ENCODE data around the gene RALA.

DNA sequence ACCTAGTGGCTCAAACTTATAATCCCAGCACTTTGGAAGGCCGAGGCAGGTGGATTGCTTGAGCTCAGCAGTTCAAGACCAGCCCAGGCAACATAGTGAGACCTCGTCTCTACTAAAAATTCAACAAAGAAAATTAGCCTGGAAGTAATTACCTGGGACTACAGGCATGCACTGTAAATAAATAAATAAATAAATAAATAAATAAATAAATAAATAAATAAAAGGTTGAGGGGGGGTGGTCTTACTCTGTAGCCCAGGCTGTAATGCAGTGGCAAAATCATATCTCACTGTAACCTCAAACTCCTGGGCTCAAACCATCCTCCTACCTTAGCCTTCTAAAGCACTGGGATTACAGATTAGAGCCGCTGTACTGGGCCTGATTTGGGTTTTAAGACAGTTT lies 50.5 kb downstream of the RALA start:
- TF ChIP-seq, protein P1, sequence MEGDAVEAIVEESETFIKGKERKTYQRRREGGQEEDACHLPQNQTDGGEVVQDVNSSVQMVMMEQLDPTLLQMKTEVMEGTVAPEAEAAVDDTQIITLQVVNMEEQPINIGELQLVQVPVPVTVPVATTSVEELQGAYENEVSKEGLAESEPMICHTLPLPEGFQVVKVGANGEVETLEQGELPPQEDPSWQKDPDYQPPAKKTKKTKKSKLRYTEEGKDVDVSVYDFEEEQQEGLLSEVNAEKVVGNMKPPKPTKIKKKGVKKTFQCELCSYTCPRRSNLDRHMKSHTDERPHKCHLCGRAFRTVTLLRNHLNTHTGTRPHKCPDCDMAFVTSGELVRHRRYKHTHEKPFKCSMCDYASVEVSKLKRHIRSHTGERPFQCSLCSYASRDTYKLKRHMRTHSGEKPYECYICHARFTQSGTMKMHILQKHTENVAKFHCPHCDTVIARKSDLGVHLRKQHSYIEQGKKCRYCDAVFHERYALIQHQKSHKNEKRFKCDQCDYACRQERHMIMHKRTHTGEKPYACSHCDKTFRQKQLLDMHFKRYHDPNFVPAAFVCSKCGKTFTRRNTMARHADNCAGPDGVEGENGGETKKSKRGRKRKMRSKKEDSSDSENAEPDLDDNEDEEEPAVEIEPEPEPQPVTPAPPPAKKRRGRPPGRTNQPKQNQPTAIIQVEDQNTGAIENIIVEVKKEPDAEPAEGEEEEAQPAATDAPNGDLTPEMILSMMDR (IDR thresholded peaks at IDR 0.05 in 4 of 5, conservative IDR thresholded peaks at IDR 0.05 in 1 of 5): no peak
- no peak for TF ChIP-seq POLR2A (IDR thresholded peaks at IDR 0.05)
